PFSK-1 (cell line): ENCODE results near the gene NEDD4L.

Source experiments
- FOXP2 ChIP-seq: optimal IDR thresholded peaks from 2 replicates; pipeline ENCODE3; 2011; ENCODE audit warnings: borderline replicate concordance, control low read depth, inconsistent platforms; ENCODE audit not compliant: insufficient read depth; ENCODE audit errors: extremely low read length, extremely low read depth
- POLR2AphosphoS5 ChIP-seq: IDR thresholded peaks from 2 replicates; pipeline ENCODE4 v1.6.1; 2012; ENCODE audit warnings: low read depth, mild to moderate bottlenecking, control low read depth, low read length, moderate library complexity
- SIN3A ChIP-seq: IDR thresholded peaks from 2 replicates; pipeline ENCODE4 v1.6.1; 2012; ENCODE audit warnings: mild to moderate bottlenecking, low read length, moderate library complexity, borderline replicate concordance; ENCODE audit not compliant: insufficient read depth
- TAF1 ChIP-seq: IDR thresholded peaks from 2 replicates; pipeline ENCODE4 v1.6.1; 2012; ENCODE audit warnings: low read length, control low read depth, borderline replicate concordance; ENCODE audit not compliant: insufficient read depth
- TF ChIP-seq, protein P1 (sequence below), 2 experiments: IDR thresholded peaks; 2 replicates each; pipeline versions ENCODE4 v1.6.1 to v1.8.0; 2011 to 2012; ENCODE audit warnings: low read depth in 2 of 2, low read length in 2 of 2, control low read depth in 1 of 2, inconsistent platforms in 1 of 2, mild to moderate bottlenecking in 1 of 2, moderate library complexity in 1 of 2; ENCODE audit not compliant: insufficient read depth in 1 of 2

The NEDD4L gene

DNA sequence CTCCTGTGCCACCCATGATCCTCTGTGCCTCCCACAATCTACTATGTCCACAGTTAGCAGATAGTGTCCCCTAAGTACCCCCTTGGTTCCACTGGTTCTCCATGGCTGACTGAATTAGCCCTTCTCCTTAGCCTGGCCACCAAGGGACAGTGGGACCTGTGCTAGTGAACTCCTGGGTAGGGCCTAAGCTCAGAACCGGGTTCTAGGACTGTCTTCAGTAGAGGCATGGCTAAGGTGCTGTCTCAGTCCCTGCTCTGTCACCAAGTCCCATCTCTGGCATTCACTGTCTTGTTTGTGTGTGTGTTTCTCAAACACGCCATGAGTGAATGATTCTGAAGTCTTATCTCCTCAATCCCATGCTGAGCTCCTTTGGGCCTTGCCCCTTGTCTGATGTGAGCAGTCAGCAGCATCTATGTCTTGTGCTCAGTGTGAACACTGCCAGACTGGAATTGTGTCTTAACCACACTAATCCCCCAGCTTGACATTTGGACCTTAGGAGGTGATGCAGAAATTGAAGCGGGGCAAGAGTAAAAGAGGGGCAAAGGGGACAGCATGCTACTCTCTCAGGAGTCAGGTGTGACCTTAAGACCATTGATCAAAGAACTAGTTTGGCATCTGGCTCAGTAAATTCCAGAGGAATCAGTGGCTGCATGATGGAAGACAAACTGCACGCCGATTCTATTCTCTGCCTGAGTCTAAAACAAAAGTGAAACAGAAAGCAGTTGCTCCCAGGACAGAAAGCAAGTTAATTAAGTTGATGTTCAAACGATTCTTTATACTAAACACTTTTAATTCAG lies 394.3 kb downstream of the NEDD4L start:
- TF ChIP-seq POLR2AphosphoS5 (no peak), FOXP2 (no peak), SIN3A (no peak), TAF1 (no peak)
- TF ChIP-seq, protein P1, sequence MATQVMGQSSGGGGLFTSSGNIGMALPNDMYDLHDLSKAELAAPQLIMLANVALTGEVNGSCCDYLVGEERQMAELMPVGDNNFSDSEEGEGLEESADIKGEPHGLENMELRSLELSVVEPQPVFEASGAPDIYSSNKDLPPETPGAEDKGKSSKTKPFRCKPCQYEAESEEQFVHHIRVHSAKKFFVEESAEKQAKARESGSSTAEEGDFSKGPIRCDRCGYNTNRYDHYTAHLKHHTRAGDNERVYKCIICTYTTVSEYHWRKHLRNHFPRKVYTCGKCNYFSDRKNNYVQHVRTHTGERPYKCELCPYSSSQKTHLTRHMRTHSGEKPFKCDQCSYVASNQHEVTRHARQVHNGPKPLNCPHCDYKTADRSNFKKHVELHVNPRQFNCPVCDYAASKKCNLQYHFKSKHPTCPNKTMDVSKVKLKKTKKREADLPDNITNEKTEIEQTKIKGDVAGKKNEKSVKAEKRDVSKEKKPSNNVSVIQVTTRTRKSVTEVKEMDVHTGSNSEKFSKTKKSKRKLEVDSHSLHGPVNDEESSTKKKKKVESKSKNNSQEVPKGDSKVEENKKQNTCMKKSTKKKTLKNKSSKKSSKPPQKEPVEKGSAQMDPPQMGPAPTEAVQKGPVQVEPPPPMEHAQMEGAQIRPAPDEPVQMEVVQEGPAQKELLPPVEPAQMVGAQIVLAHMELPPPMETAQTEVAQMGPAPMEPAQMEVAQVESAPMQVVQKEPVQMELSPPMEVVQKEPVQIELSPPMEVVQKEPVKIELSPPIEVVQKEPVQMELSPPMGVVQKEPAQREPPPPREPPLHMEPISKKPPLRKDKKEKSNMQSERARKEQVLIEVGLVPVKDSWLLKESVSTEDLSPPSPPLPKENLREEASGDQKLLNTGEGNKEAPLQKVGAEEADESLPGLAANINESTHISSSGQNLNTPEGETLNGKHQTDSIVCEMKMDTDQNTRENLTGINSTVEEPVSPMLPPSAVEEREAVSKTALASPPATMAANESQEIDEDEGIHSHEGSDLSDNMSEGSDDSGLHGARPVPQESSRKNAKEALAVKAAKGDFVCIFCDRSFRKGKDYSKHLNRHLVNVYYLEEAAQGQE (IDR thresholded peaks at IDR 0.05; ENCODE audit: insufficient read depth in 1 of 2, low read depth in 2 of 2, low read length in 2 of 2), result no peak

DNA sequence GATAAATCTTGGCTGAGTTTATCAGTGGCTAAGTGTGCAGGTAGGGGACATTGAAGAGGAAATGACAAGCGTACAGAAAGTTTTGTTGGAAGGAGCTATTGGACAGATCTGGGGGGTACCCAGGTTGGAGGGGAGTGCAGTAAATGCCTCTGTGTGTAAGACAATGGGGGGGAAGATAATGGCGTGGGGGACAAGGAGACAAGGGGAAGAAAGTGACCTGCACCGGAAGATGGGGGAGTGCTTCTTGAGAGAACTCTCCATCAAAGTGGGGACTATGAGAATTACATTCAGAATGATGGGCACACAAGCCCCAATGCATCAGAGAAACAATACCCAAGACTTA lies 394.9 kb downstream of the NEDD4L start:
- TF ChIP-seq, protein P1 (IDR thresholded peaks at IDR 0.05; ENCODE audit: insufficient read depth in 1 of 2, low read depth in 2 of 2, low read length in 2 of 2), result no peak
- TF ChIP-seq POLR2AphosphoS5 (no peak), TAF1 (no peak), FOXP2 (no peak), SIN3A (no peak)

DNA sequence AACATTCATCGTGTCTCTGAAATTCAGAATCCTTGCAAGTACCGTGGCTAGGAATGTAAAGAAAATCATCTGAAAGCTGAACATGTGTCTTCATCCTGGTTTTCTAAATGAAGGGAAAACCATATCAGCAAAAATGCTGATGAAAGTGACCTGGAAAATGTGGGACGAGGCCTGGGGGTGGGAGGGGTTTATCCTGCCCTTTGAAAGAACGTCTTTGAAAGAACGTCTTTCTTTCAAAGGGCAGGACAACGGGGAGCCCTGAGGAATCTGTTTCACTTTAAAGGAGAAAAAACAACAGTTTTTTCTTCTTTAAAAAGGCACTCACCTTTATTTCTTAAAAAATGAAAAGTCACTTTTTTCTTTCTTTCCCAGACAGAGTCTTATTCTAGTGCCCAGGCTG lies 399.6 kb downstream of the NEDD4L start:
- TF ChIP-seq TAF1, result no peak
- no peak for TF ChIP-seq SIN3A
- no peak for TF ChIP-seq POLR2AphosphoS5
- TF ChIP-seq, protein P1 (IDR thresholded peaks at IDR 0.05; ENCODE audit: insufficient read depth in 1 of 2, low read depth in 2 of 2, low read length in 2 of 2), result no peak
- TF ChIP-seq FOXP2, result no peak

DNA sequence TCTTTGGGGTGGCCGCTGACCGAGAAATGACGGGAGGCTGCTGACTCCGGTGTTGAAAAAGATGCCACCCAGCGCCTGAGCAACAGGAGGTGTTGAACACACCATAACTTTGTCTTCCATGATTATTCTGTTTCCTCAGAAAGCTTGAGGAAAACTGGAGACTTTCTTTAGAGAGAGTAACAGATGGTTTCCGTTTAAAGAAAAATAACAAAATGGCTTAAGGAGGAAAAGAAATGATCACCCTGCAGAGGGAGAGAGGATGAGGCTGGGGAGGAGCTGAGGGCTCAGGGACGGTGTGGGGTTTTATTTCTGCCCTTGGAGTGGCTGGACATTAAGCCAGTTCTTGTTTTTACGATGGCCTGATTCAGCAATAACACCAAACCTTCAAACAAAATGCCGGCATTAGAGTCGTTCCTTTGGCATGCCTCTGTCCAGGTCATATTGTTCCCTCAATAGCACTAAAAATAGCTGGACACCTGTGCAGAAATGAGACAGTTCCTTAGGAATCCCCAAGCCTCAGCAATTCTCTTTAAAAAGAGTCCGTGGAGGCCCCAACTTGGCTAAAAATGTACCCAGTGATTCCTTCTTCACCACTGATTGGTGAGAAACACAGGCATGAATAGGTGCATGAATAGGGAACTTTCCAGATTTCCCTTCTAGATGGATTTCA lies 402.5 kb downstream of the NEDD4L start:
- TF ChIP-seq SIN3A (no peak), FOXP2 (no peak)
- TF ChIP-seq, protein P1 (IDR thresholded peaks at IDR 0.05; ENCODE audit: insufficient read depth in 1 of 2, low read depth in 2 of 2, low read length in 2 of 2), result no peak
